GM19452 (cell line): ENCODE measurements around the gene IL26.
"Not testable (repeated sequence)": the region's sequence is repeated elsewhere in the genome, so short reads cannot be mapped to it uniquely, and the experiment has no call there.

Experiments used
- ATAC-seq: cut with Tn5 transposase; IDR thresholded peaks from one replicate; pipeline ENCODE4 v1.9.1; 2021; ENCODE audit not compliant: unreplicated experiment

IL26 gene

DNA sequence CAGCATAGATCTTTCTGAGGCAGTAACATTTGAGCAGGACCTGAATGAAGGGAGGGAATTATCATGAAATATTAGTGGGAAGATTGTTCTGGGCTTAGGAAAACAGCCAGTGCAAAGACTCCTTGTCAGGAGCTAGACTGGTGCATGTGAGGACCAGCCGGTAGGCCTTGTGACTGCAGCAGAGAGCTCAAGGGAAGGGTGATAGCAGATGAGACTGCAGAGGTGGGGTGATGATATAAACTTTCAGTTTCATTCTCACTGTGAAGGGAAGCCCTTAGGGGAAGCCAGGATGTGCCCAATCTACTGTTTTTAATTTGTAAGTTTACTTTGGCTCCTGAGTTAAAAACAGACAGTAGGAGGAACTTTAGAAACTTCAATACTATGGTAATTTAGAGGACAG, 15.4 kb upstream of the IL26 start:
- ATAC-seq, result peak; percentile 97

DNA sequence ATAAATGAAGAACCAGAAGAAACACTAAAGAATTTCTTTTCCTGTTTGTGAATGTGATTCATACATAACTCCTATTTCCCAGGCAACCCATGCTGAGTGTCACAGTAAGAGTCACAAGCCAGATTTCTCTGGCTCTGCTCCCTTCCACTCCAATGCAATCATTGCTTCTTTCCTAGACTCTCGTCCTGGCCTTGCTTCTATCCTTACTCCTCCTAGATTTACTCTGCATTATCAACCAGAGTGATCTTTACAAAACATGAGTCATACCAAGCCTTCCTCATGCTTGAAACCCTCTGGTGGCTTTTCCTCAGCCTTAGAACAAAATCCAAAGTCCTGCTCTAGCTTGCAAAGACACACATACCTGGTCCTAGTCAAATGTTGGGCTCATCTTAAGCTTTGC, 14.5 kb upstream of the IL26 start:
- ATAC-seq, result no peak

DNA sequence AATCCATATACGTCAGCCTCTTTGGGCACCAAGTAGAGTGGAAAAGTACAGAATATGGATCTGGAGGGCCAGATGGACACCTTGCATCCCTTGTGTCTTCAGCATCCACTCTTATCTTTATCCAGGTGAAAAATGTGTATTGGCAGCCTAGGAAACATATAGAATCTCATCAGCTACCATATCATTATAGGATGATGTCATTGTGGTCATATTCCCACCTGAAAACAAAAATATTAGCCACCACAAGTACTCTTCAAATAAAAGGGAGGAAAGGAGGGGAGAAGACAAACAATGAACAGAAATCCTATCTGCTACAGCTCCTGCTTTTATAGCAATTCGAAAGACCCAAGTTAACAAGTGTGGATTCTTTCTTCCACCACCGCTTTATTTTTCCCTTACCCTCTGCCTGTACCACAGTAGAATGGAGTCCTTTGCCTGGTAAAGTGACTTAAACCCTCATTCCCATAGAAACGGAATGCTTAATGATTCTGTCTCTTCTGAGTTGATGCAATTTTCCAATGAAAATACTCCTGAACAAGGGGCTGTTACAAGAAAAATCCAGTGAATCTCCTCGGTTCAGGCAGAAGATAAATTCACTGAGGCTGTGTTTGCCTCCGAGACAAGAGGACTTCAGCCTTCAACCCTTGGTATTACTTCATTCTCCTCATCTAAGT, 13.8 kb upstream of the IL26 start:
- no peak for ATAC-seq

DNA sequence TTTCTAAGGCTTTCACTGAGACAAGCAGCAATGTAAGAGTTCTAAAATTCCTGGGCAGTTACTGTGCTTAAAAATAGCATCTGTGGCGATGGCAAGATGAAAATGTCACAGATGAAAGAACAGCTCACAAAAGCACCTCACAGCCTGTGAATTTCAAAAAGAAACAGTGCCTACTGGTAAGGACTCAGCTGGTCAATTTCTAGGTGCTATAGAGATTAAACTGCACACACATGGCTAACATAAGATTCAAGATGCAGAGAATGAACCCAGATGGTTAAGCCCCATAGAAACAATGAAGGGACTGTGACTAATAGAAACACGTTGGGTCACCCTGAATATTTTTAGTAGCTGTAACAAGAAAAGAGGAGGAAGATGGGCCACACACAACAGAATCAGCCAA, 12.0 kb upstream of the IL26 start:
- ATAC-seq, result no peak

DNA sequence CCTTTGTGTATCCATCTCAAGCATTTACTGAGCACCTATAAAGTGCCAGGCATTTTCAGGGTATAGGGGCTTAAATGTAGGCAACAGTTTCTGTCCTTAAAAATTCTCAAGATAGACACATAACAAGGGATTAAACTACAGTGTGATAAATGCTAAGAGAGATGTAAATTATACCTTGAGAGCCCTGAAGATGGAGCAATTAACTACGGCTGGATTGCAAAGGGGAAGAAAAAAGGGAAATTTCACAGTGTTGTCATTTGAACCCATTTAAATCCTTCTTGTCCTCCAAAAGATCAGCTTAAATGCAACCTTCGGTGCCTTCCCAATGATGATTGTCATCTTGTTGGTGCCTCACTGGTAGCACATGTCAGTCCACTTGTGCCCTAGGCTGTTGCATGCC, 11.5 kb upstream of the IL26 start:
- no peak for ATAC-seq

DNA sequence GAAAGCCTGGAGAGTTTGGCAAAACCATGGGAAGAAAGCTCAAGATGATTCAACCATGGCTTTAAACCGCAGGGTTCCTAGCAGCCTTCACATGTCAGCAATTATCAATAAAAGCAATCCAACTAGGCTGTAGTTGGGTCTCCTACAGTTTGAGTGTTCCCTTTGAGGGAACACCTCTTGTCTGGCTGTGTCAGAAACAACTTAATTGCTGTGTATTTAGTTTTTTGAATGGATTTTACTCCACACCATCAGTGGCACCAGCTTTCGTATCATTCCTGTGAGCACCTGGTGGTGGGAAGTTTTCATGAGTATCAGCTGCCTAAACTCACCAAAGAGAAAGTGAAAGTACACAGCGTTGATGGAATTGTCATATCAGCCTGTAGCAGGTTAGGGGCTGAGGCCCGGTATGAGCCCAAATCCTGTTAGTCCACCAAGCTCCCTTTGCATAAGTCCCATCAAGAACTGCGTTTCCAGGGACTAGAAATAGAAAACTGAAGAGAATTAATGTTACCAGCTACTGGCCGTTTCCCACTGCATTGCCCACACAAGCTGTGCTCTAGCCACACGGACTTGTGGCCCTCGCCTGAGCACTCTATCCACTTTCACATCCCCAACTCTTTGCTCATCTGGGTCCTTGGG, 10.9 kb upstream of the IL26 start:
- peak; percentile 55 for ATAC-seq

DNA sequence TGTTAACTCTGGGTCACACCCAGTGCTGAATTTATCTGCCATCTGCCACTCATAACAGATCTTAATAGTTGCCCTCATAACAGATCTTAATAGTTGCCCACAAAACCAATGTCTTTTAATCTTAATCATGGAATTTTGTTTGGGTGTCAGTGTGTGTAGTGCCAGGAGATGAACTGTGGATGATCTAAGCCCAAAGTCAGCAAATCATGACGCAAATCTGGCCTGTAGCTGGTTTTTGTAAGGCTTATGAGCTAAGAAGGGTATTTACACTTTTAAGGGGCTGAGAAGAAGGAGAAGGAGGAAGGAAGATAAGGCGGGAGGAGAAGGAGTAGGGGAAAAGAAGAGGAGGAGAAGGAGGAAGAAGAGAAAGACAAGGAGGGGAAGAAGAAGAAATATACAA, 10.0 kb upstream of the IL26 start:
- no peak for ATAC-seq

DNA sequence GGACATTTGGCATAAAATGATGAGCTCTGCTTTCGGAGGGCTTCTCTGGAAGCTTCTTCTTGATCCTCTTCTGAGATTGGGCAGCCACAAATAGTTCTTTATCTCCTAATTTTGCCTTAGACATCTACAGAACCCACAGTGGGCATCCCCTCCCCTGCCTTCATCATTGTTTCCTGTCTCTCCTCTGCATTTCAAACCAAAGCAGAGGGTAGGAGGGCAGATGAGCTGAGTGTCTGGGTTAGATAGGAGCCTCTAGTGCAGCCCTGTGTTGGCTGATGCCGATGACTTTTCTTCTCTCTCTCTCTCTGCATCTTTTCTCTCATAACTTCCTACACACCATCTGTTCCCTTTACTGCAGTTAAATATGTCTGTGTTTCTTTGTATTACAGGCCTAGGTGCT, 8.5 kb upstream of the IL26 start:
- no peak for ATAC-seq

DNA sequence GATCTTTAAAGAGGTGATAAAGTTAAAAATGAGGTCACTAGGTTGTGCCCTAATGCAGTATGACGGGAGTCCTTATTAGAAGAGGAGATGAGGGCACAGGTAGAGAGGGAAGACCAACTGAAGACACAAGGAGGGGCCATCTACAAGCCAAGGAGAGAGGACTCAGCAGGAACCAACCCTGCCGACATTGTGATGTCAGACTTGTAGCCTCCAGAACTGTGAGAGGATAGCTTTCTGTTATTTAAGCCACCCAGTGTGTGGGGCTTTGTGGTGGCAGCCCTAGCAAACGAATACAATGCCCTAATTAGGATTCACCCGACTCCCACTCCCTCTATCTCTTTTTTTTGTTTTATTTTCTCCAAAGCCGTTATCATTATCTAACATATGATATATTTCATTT, 7.9 kb upstream of the IL26 start:
- ATAC-seq, result no peak

DNA sequence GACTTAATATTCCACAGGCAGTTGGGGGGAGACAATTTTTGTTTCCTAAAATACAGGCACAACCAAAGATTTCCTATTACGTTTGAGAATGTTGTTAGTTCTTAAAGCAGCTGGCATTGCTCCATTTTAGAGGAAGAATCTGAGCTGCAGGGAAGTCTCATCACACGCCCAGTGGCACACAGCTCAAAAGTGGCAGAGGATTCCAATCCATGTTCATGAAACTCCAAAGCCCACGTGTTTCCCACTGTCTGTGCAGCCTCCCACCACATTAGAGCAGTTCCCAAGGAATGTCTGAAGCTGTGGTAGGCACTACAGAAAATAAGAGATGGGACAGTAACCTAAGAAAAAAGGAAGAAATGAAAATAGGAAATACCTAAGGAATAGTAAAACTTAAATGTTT, 6.1 kb upstream of the IL26 start:
- ATAC-seq, result no peak

DNA sequence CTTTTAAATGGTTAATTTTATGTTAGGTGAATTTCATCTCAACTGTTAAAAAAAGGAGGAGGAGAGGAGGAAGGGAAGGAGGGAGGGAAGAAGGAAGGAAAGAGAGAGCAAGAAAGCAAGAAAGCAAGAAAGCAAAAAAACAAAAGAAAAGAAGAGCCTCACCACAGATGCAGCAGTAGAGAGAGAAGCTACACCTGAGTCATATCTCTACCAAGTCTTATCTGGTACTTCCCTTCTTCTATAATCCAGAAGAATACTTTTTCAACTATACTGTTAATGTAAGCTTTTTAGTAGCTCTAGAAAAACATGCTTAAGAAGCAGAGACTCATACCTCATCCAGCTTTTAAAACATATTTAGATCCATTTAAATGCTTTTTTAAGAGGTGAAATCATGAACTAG, 5.6 kb upstream of the IL26 start:
- ATAC-seq, result no peak

DNA sequence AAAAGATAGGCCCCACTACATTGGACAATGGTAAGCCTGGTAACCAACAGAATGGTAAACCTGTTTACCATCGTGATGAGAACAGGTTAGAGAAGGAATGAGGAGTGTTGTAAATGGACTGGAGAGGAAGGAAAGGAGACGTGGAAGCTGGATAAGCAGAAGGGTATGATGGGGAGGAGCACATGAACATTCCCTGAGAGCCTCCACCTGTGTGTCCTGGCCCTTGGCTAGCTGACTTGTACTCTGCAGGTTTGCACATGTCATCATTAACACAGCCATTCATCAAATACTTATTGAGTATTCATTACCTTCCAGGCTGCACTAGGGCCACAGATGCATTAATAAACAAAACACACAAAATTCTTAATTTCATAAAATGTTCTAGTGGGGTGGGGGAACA, 4.3 kb upstream of the IL26 start:
- ATAC-seq, result no peak

DNA sequence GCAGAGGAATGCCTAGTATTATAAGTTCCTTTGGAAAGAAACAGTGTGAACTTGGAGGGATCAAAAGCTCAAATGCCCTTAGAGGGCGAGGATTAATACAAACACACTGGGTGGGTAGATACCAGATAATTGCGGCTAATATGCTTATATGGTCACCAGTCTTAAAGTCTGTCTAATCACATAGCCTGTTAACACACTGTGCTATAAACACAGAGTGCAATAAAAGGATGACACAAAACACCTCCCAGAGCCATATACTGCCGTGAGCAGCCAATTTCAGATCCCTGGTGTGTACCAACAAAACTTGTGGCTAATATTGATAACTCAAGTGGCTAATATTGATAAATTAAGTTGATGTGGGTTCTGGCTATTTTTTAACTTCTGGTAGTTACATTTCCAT, 1.7 kb upstream of the IL26 start:
- no peak for ATAC-seq

DNA sequence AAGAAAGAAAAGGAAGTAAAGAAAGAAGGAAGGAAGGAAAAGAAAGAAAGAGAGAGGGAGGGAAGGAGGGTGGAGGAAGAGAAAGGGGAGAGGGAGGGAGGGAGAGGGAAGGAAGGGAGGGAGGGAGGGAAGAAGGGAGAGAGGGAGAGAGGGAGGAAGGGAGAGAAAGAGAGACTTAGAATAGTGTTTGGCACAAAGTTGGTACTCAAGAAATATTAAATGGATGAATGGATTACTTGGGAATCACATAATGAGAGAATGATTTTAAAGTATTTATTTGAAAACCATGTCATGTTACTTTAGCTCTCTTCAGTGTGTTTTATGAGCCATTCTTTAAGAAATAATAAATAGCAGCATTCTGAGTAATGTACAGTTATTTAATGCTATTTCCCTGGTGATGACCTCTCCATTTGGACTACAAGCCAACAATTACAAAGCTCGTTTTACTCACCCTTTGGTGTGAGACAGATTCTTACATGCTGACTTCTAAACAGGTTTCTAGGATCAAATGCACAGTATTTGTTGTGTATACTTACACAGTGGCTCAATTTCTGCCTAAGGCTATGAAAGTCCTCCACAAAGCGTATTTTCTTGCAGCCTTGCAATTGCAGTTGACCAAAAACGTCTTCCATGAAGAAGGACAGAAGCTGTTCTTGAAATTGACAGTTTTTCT, 861 bp downstream of the IL26 start:
- no peak for ATAC-seq

DNA sequence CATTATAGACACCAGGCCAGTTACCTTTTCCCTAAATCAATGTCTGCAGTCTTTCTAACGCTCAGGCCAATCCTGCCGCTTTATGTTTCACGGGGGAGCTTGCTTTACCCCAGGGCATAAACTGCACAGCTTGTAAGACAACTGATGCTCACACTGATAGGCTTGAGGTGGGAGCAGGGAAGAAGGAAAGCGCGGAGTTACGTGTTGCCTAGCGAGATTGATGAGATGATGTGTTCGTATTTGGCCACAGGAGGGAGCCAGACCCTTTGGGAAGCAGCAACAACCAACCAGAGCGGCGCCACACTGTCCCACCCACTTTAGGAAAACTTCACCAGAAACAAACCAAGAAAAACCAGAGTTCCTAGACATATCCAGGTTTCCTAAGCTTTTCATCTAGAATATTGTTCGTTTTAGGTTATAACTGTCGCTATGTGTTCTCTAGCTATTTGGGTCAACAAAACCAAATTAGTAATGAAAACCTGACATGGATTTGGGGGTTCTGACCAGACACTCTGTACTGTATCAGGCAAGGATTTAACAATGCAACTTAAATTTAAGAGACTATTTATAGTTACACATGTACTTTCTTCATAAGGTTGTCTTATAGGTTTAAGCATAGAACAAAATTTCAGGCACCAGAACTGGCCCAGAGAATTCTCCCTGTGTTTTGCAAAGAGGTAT, 2.4 kb downstream of the IL26 start:
- peak; percentile 93 for ATAC-seq

DNA sequence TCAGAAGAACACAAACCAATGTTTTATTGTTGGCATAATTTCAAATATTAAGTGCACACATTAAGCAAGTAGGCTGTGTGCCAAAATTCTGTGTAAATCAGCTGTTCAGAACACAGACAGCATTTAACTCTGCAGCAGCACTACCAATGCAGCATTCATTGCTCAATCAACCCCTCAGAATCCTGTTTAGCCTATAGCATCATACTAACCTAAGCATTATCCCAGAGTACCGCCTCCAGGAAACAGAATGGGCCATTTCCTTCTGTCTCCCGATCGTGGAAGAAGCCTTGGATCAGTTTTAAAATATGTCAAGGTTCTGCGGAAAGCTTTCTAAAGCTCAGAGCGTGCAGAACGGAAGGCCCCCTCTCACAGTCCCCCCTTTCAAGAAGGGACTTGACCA, 3.3 kb downstream of the IL26 start:
- no peak for ATAC-seq

DNA sequence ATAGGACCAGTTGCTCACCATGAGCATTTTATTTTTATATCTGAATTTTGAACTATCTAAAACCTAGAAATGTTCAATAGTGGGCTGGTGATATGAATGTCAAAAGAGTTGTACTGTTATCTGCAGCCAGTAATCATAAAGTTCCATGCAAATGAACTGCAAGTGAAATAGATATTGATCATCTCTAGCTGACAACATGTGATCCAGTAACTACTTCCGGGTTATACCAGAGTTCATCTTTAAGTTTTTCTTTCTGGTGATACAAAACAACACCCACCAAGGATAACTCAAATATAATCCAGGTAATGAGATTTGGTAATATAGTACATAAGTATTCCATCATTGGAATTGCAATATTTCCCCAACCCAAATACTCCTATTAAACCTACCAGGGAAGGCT, 4.1 kb downstream of the IL26 start:
- no peak for ATAC-seq

DNA sequence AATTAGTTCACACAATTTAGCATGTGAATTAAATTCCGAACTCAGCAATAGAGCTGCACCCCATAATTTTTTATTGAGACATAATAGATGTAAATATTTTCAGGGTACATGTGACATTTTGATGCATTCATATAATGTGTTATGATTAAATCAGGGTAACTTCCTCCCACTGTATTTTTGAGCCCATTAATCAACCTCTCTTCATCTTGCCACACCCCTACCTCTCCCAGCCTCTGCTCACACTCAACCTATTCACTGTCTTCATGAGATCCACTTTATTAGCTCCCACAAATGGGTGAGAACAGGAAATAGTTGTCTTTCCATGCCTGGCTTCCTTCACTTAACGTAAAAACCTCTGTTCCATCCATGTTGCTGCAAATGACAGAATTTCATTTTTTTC, 14.7 kb downstream of the IL26 start:
- ATAC-seq, result no peak

DNA sequence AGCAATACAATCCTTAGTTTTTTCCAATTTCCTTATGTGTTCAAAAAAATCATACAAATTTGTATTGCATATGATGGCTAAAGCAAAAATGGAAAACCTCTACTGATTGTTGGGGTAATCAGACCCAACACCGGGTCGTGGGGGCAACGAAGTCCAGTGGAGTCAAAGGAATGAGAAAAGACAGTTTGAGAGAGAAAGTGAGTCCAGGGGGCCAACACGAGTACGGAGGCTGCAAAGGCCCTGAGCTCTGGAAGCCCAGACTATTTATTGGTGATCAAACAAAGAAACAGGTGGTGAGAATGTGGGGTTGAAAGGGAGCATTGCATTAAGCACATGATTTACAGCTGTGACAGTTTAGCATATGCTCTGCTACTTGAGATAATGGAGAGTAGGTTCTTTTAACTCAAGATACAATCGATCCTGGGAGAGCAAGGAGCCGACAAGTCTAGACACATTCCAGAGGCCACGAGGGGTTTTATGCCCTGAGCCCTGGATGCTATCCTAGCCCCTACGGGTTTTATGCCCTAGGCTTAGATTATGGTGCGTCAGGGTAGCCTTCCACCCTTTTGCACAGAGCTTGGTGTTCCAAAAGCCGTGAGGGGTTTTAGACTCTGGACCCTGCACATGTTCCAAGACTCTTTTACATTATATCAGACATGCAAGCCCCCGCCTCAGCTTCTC, 16.4 kb downstream of the IL26 start:
- ATAC-seq, result not testable (repeated sequence)

DNA sequence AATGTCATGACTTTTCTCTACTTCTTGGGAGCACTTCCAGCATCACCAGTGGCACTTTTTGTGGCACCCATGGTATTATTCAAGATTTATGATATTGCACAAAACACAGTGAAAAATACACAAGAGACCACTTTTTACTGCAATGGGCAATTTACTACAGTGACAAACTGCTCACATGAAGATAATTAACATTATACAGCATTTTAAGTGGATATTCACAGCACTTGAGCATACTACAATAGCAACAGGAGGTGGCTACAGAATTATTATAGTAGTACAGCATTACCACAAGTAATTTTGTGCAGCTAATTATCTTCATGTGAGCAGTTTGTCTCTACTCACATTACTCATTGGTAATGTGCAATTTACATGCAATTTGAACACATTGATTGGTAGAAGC, 18.3 kb downstream of the IL26 start:
- ATAC-seq, result no peak

DNA sequence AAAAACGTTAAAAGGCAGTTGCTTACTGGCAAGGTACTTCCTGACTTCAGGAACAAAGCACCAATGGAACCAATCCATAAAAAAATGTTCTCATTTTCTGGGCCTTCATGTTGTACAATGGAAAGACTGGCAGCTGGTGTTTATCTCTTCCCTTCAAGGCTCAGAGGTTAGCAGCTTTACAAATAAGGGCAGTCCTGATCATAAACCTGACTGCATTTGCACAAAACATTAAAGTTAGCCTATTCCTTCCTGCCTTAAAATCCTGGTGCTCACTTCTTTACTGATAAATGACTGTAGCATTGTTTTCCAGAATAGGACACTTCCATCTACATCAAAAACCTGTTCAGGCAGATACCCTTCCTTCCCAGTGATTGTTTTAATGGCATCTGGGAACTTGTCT, 19.2 kb downstream of the IL26 start:
- no peak for ATAC-seq
